HEK293T (cell line): Measurements from ENCODE around the gene PLA2G1B.

Source experiments
- CTCF ChIA-PET: fragments of 350-600 bp; formaldehyde crosslinking; extraction: SDS; loops from one replicate; lab custom pipeline; 2021; ENCODE audit warnings: antibody characterized with exemption, inconsistent platforms; lab: Yijun Ruan, JAX
- POLR2A ChIA-PET: fragments of 350-600 bp; formaldehyde crosslinking; extraction: SDS; loops from one replicate; lab custom pipeline; 2020; ENCODE audit warnings: antibody characterized with exemption, inconsistent platforms; lab: Yijun Ruan, JAX
- DNase-seq: peaks from one replicate; pipeline ENCODE4 v3.0.0; 2012; ENCODE audit warnings: mixed read lengths; ENCODE audit errors: extremely low spot score
- ARNT ChIP-seq: fragments of 450-650 bp; IDR thresholded peaks from 2 replicates; pipeline ENCODE4 v1.6.1; 2017; ENCODE audit warnings: mild to moderate bottlenecking
- BHLHE40 ChIP-seq: fragments of 450-650 bp; IDR thresholded peaks from 2 replicates; pipeline ENCODE4 v1.6.1; 2016; ENCODE audit warnings: mild to moderate bottlenecking, moderate library complexity, borderline replicate concordance
- CTBP1 ChIP-seq: fragments of 450-650 bp; IDR thresholded peaks from 2 replicates; pipeline ENCODE4 v1.6.1; 2016; ENCODE audit warnings: borderline replicate concordance
- ELF4 ChIP-seq: fragments of 450-650 bp; IDR thresholded peaks from 2 replicates; pipeline ENCODE4 v1.6.1; 2017; ENCODE audit warnings: antibody characterized with exemption
- FOXA1 ChIP-seq: fragments of 450-650 bp; IDR thresholded peaks from 2 replicates; pipeline ENCODE4 v1.6.1; 2016; ENCODE audit warnings: mild to moderate bottlenecking
- FOXK2 ChIP-seq: fragments of 450-650 bp; IDR thresholded peaks from 2 replicates; pipeline ENCODE4 v1.6.1; 2016; ENCODE audit warnings: mild to moderate bottlenecking
- FOXM1 ChIP-seq: fragments of 450-650 bp; IDR thresholded peaks from 2 replicates; pipeline ENCODE4 v1.6.1; 2017; ENCODE audit warnings: mild to moderate bottlenecking, borderline replicate concordance
- HDGF ChIP-seq: fragments of 450-650 bp; IDR thresholded peaks from 2 replicates; pipeline ENCODE4 v1.6.1; 2017; ENCODE audit warnings: antibody characterized with exemption, borderline replicate concordance
- L3MBTL2 ChIP-seq: fragments of 450-650 bp; conservative IDR thresholded peaks from 2 replicates; pipeline ENCODE4 v1.6.1; 2016; ENCODE audit warnings: mild to moderate bottlenecking
- LEF1 ChIP-seq: fragments of 450-650 bp; IDR thresholded peaks from 2 replicates; pipeline ENCODE4 v1.6.1; 2017; ENCODE audit warnings: mild to moderate bottlenecking, borderline replicate concordance
- NFRKB ChIP-seq: fragments of 450-650 bp; IDR thresholded peaks from 2 replicates; pipeline ENCODE4 v1.6.1; 2016; ENCODE audit warnings: mild to moderate bottlenecking, moderate library complexity
- PKNOX1 ChIP-seq: fragments of 450-650 bp; IDR thresholded peaks from 2 replicates; pipeline ENCODE4 v1.6.1; 2016
- SP1 ChIP-seq: fragments of 450-650 bp; IDR thresholded peaks from 2 replicates; pipeline ENCODE4 v1.6.1; 2017
- SUZ12 ChIP-seq: fragments of 450-650 bp; IDR thresholded peaks from 2 replicates; pipeline ENCODE4 v1.6.1; 2016; ENCODE audit warnings: mild to moderate bottlenecking
- TARDBP ChIP-seq: fragments of 450-650 bp; IDR thresholded peaks from 2 replicates; pipeline ENCODE4 v1.6.1; 2016
- ZNF384 ChIP-seq: fragments of 450-650 bp; IDR thresholded peaks from 2 replicates; pipeline ENCODE4 v1.6.1; 2016

The PLA2G1B gene

GRCh38 chr12:120370343-120371243, 43.0 kb upstream of the PLA2G1B start:
- CTCF ChIA-PET: no interaction called here
- DNase-seq: no peak
- POLR2A ChIA-PET: interaction anchor here (1.2 kb wide), 1 partner anchor 66 kb away, joined by 3 read pairs; no protein-coding TSS in a partner anchor
- TF ChIP-seq FOXK2 (no peak), CTBP1 (no peak), SUZ12 (no peak), FOXA1 (no peak), NFRKB (no peak), L3MBTL2 (no peak), ELF4 (no peak), SP1 (no peak), ARNT (no peak), BHLHE40 (no peak), HDGF (no peak), PKNOX1 (no peak), LEF1 (no peak), TARDBP (no peak), FOXM1 (no peak), ZNF384 (no peak)

- POLR2A ChIA-PET: interaction anchor here (1.2 kb wide), 1 partner anchor 67 kb away, joined by 3 read pairs; no protein-coding TSS in a partner anchor
- no peak for DNase-seq
Observed at GRCh38 chr12:120369603-120370342, 42.2 kb upstream of the PLA2G1B start.

GRCh38 chr12:120368789-120369602, 41.4 kb upstream of the PLA2G1B start, which contains the start of gene MSI1:
MSI1 (minus strand) TSS chr12:120369164; CDS start chr12:120369091, 73 bp downstream.
- TF ChIP-seq NFRKB (no peak), SUZ12 (no peak), TARDBP (no peak), SP1 (no peak), ZNF384 (no peak), FOXM1 (no peak), LEF1 (no peak), CTBP1 (no peak), FOXA1 (no peak), ARNT (no peak), FOXK2 (no peak), BHLHE40 (no peak), PKNOX1 (no peak), ELF4 (no peak), HDGF (no peak)
- DNase-seq: peak; percentile 62
- CTCF ChIA-PET: no interaction called here
- POLR2A ChIA-PET: interaction anchor here (1.2 kb wide), 1 partner anchor 67 kb away, joined by 3 read pairs; no protein-coding TSS in a partner anchor

More at GRCh38 chr12:120369603-120370342, 42.2 kb upstream of the PLA2G1B start:
- TF ChIP-seq TARDBP (no peak), BHLHE40 (no peak), LEF1 (no peak), NFRKB (no peak), ZNF384 (no peak), L3MBTL2 (no peak), PKNOX1 (no peak), SP1 (no peak), ARNT (no peak), FOXA1 (no peak), CTBP1 (no peak), FOXM1 (no peak)
- CTCF ChIA-PET: no interaction called here

GRCh38 chr12:120367924-120368788, 40.6 kb upstream of the PLA2G1B start:
- ChIA-PET POLR2A (interaction anchor here (0.6 to 2.9 kb wide), 9 partner anchors 9 to 99 kb away, joined by 3 to 18 read pairs (median 3); partner anchors contain the start of genes COX6A1 and RNU4-2), CTCF (interaction anchor here (0.5 to 2.8 kb wide), 13 partner anchors 8 to 83 kb away, joined by 3 to 20 read pairs (median 4); partner anchors contain the start of genes COX6A1, GATC and TRIAP1)
- DNase-seq: peak; percentile 26
- TF ChIP-seq L3MBTL2 (peak; percentile 48; the same call in 1 of the 2 replicates), ZNF384 (no peak)
